ENCODE results near the gene WAPL. TPM values are rescaled to one million over a fixed set of nuclear protein-coding genes. Genes with fewer than 3 reads are reported as not detected.

Gene WAPL
- total RNA-seq, 1 experiment from 2014 or later: 24.5 TPM

- no peak overlapping the region for H3K4me3 ChIP-seq (ENCODE audit: low read length)
- peak; percentile 28 for DNase-seq
- H3K27ac ChIP-seq (ENCODE audit: low read length): 0 out of 2 replicates have a peak overlapping the region, but pooled peaks have one; percentile 13
- H3K27me3 ChIP-seq (ENCODE audit: low read length): no peaks in the 10 kb centered on the region
- intact Hi-C loops (cut with micrococcal nuclease): no loop called here
- no peaks in the 10 kb centered on the region for H3K4me1 ChIP-seq (ENCODE audit: insufficient read depth, low read length)
- no peaks in the 10 kb centered on the region for H3K9me2 ChIP-seq (replicated peaks; ENCODE audit: low read length)
- no peak overlapping the region for H3K9ac ChIP-seq (ENCODE audit: low read length)
- no peaks in the 10 kb centered on the region for H3K79me2 ChIP-seq (ENCODE audit: low read length)
- ChIA-PET POLR2A (ENCODE audit: unreplicated experiment) (no interaction called here), CTCF (no interaction called here)
- peaks cover 42% of the 10 kb centered on the region for H3K36me3 ChIP-seq (ENCODE audit: low read depth, low read length)
- H2AFZ ChIP-seq (ENCODE audit: low read length): no peak overlapping the region
- no peak for ATAC-seq
- H3K9me3 ChIP-seq (ENCODE audit: low read length): no peaks in the 10 kb centered on the region
- TF ChIP-seq, protein P1, sequence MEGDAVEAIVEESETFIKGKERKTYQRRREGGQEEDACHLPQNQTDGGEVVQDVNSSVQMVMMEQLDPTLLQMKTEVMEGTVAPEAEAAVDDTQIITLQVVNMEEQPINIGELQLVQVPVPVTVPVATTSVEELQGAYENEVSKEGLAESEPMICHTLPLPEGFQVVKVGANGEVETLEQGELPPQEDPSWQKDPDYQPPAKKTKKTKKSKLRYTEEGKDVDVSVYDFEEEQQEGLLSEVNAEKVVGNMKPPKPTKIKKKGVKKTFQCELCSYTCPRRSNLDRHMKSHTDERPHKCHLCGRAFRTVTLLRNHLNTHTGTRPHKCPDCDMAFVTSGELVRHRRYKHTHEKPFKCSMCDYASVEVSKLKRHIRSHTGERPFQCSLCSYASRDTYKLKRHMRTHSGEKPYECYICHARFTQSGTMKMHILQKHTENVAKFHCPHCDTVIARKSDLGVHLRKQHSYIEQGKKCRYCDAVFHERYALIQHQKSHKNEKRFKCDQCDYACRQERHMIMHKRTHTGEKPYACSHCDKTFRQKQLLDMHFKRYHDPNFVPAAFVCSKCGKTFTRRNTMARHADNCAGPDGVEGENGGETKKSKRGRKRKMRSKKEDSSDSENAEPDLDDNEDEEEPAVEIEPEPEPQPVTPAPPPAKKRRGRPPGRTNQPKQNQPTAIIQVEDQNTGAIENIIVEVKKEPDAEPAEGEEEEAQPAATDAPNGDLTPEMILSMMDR (conservative IDR thresholded peaks at IDR 0.05; ENCODE audit: low read depth, low read length): no peak
- TF ChIP-seq EZH2phosphoT487 (IDR thresholded peaks at IDR 0.05; ENCODE audit: borderline replicate concordance, low read length) (no peak), EZH2 (IDR thresholded peaks at IDR 0.05; ENCODE audit: low read length, unreplicated experiment) (no peak)
- no TSS peak for BruUV-seq (replicated peaks)
- no peaks in the 10 kb centered on the region for H4K20me1 ChIP-seq (ENCODE audit: low read length)
- no peaks in the 10 kb centered on the region for H3F3A ChIP-seq (ENCODE audit: low read length, unreplicated experiment)
- H3K4me2 ChIP-seq (ENCODE audit: low read length): no peak overlapping the region
Measured at GRCh38 chr10:86440874-86441843, 80.4 kb downstream of the WAPL start.

- DNase-seq (peak; percentile 25), ATAC-seq (no peak)
- no TSS peak for BruUV-seq (replicated peaks)
- Histone ChIP-seq H3K9me3 (ENCODE audit: low read length) (no peaks in the 10 kb centered on the region), H3K27me3 (ENCODE audit: low read length) (no peaks in the 10 kb centered on the region), H3K9me2 (replicated peaks; ENCODE audit: low read length) (no peaks in the 10 kb centered on the region), H3K4me1 (ENCODE audit: insufficient read depth, low read length) (no peaks in the 10 kb centered on the region), H3K36me3 (ENCODE audit: low read depth, low read length) (peaks cover 45% of the 10 kb centered on the region), H3K4me2 (ENCODE audit: low read length) (no peak overlapping the region), H3F3A (ENCODE audit: low read length, unreplicated experiment) (no peaks in the 10 kb centered on the region), H3K9ac (ENCODE audit: low read length) (no peak overlapping the region), H3K79me2 (ENCODE audit: low read length) (no peaks in the 10 kb centered on the region), H2AFZ (ENCODE audit: low read length) (no peak overlapping the region), H3K4me3 (ENCODE audit: low read length) (no peak overlapping the region), H4K20me1 (ENCODE audit: low read length) (no peaks in the 10 kb centered on the region), H3K27ac (ENCODE audit: low read length) (no peak overlapping the region)
- ChIA-PET CTCF (no interaction called here), POLR2A (ENCODE audit: unreplicated experiment) (no interaction called here)
- TF ChIP-seq, protein P1 (conservative IDR thresholded peaks at IDR 0.05; ENCODE audit: low read depth, low read length): no peak
- TF ChIP-seq EZH2 (IDR thresholded peaks at IDR 0.05; ENCODE audit: low read length, unreplicated experiment): no peak
- TF ChIP-seq EZH2phosphoT487 (IDR thresholded peaks at IDR 0.05; ENCODE audit: borderline replicate concordance, low read length): no peak
- intact Hi-C loops (cut with micrococcal nuclease): no loop called here
Measured at GRCh38 chr10:86439544-86439943, 82.0 kb downstream of the WAPL start.

All from PC-3 (cell line).